OCI-LY1 (cell line): Measurements from ENCODE around the gene PNPLA7.

Experiments used
- EZH2 ChIP-seq: fragments of 200-600 bp; sonication (generic), shearing (Covaris generic); IDR thresholded peaks from 2 replicates; pipeline ENCODE4 v1.8.0; 2017; ENCODE audit warnings: borderline replicate concordance, mixed run types, mild to moderate bottlenecking, antibody characterized with exemption, low read length, moderate library complexity, mixed read lengths
- TF ChIP-seq, protein P1 (sequence below): fragments of 200-600 bp; sonication (generic), shearing (Covaris generic); IDR thresholded peaks from 2 replicates; pipeline ENCODE4 v1.5.1; 2017; ENCODE audit warnings: mild to moderate bottlenecking, antibody characterized with exemption, low read length, moderate library complexity, mixed read lengths

DNA sequence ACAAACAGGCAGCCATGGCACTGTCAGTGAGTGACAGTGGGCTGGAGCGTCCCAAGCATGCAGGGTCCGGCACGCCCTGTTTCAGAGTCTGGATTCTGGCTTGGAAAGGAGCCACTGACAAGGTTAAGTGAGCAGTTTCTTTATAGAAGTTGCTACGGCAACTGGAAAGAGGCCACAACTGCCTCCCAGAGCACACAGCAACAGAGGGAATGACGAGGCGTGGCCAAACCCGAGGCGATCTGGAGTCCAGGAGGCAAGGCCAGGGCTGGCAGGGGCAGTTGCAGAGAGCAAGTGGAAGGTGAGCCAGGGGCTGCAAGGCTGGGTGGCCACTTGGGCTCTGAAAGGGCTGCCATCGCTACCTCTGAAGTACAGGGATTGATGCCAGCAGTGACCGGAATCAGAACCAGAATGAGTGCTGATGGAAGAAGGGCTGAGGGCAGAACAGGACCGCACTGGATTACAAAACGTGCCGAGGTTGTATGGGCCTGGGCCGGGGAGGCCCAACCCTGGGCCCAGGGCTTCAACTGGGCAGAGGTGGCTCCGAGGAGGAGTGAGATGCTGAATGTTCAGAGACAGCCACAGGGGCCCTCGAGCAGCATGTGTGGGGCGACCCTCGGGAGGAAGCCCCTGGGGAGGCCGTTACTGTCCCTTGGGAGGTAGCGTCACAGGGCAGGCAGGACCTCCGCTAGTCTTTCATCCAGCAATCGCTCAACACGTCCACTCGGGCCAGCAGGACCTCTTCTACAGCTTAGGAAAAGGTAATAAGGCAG, 6.1 kb upstream of the PNPLA7 start:
- TF ChIP-seq, protein P1, sequence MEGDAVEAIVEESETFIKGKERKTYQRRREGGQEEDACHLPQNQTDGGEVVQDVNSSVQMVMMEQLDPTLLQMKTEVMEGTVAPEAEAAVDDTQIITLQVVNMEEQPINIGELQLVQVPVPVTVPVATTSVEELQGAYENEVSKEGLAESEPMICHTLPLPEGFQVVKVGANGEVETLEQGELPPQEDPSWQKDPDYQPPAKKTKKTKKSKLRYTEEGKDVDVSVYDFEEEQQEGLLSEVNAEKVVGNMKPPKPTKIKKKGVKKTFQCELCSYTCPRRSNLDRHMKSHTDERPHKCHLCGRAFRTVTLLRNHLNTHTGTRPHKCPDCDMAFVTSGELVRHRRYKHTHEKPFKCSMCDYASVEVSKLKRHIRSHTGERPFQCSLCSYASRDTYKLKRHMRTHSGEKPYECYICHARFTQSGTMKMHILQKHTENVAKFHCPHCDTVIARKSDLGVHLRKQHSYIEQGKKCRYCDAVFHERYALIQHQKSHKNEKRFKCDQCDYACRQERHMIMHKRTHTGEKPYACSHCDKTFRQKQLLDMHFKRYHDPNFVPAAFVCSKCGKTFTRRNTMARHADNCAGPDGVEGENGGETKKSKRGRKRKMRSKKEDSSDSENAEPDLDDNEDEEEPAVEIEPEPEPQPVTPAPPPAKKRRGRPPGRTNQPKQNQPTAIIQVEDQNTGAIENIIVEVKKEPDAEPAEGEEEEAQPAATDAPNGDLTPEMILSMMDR, result no peak
- no peak for TF ChIP-seq EZH2
